ENCODE measurements around the gene DUSP6.

GRCh38 chr12:89316705-89317139 is 35.6 kb downstream of the DUSP6 start:
- TF ChIP-seq HDAC6 (IDR thresholded peaks at IDR 0.05; ENCODE audit: low read depth, low read length) (no peak), KDM1A (IDR thresholded peaks at IDR 0.05; ENCODE audit: borderline replicate concordance, low read length) (no peak), GABPA (IDR thresholded peaks at IDR 0.05; ENCODE audit: borderline replicate concordance, insufficient read depth, low read length) (no peak), SP2 (IDR thresholded peaks at IDR 0.05; ENCODE audit: low read length) (no peak), MAX (IDR thresholded peaks at IDR 0.05) (no peak), SIRT6 (IDR thresholded peaks at IDR 0.05; ENCODE audit: low read length) (no peak), JUND (IDR thresholded peaks at IDR 0.05; ENCODE audit: low read length) (no peak), CTCF (IDR thresholded peaks at IDR 0.05; ENCODE audit: control extremely low read depth in 1 of 3, insufficient read depth in 1 of 3, low read depth in 1 of 3, low read length in 3 of 3) (no peak), RFX5 (IDR thresholded peaks at IDR 0.05; ENCODE audit: borderline replicate concordance, low read depth, low read length) (no peak), ASH2L (IDR thresholded peaks at IDR 0.05; ENCODE audit: low read length) (no peak), CBX5 (IDR thresholded peaks at IDR 0.05; ENCODE audit: low read depth, low read length) (no peak), YY1 (IDR thresholded peaks at IDR 0.05; ENCODE audit: low read depth, low read length) (no peak), POLR2AphosphoS5 (IDR thresholded peaks at IDR 0.05; ENCODE audit: low read depth, low read length) (no peak), SP4 (IDR thresholded peaks at IDR 0.05; ENCODE audit: low read length) (no peak)
